Natural killer cell treated with Interleukin-12 subunit alpha and Interleukin-12 subunit beta and Interleukin-15 and Interleukin-18, amount 100 ng/mL, for 72 hours (primary cell): Measurements from ENCODE around the gene GJC1. TPM values are rescaled to one million over a fixed set of nuclear protein-coding genes. Genes with fewer than 3 reads are reported as not detected.

ENCODE experiments used
- ATAC-seq, 2 donors: fragments of 150-1000 bp; cut with Tn5 transposase in 1 of 2; sonication (Bioruptor Pico), chemical (Tn5 transposase) in 1 of 2; 2 replicates each; pipeline ENCODE4 v1.10.0; 2021
- DNase-seq: peaks from one replicate; pipeline ENCODE4 v3.0.0; 2022; ENCODE audit warnings: low spot score
- H3K27ac Mint-ChIP-seq, 2 donors: 1 replicate in 1 of 2; 2 replicates in 1 of 2; pipeline ENCODE4 v1.8.0; 2022; ENCODE audit warnings: mixed read lengths in 2 of 2, mild to moderate bottlenecking in 1 of 2, moderate library complexity in 1 of 2
- H3K27me3 Mint-ChIP-seq, 2 donors: 1 replicate in 1 of 2; 2 replicates in 1 of 2; pipeline ENCODE4 v1.8.0; 2022; ENCODE audit warnings: mixed read lengths in 2 of 2
- H3K36me3 Mint-ChIP-seq: one replicate; pipeline ENCODE4 v1.8.0; 2022; ENCODE audit warnings: mixed read lengths
- H3K4me1 Mint-ChIP-seq, 2 donors: 1 replicate in 1 of 2; 2 replicates in 1 of 2; pipeline ENCODE4 v1.8.0; 2022; ENCODE audit warnings: low read depth in 2 of 2, mixed read lengths in 2 of 2, mild to moderate bottlenecking in 1 of 2
- H3K4me3 Mint-ChIP-seq: one replicate; pipeline ENCODE4 v1.8.0; 2022; ENCODE audit warnings: mixed read lengths
- H3K9me3 Mint-ChIP-seq: 2 replicates; pipeline ENCODE4 v1.8.0; 2022; ENCODE audit warnings: mixed read lengths
- total RNA-seq, 2 donors: library from RNA; stranded (reverse); gene quantifications; one replicate each; pipeline ENCODE4 v1.2.3, GENCODE V29; 2022

The GJC1 gene
- total RNA-seq, 2 donors from 2014 or later, result 1.4 to 2.5 TPM

DNA sequence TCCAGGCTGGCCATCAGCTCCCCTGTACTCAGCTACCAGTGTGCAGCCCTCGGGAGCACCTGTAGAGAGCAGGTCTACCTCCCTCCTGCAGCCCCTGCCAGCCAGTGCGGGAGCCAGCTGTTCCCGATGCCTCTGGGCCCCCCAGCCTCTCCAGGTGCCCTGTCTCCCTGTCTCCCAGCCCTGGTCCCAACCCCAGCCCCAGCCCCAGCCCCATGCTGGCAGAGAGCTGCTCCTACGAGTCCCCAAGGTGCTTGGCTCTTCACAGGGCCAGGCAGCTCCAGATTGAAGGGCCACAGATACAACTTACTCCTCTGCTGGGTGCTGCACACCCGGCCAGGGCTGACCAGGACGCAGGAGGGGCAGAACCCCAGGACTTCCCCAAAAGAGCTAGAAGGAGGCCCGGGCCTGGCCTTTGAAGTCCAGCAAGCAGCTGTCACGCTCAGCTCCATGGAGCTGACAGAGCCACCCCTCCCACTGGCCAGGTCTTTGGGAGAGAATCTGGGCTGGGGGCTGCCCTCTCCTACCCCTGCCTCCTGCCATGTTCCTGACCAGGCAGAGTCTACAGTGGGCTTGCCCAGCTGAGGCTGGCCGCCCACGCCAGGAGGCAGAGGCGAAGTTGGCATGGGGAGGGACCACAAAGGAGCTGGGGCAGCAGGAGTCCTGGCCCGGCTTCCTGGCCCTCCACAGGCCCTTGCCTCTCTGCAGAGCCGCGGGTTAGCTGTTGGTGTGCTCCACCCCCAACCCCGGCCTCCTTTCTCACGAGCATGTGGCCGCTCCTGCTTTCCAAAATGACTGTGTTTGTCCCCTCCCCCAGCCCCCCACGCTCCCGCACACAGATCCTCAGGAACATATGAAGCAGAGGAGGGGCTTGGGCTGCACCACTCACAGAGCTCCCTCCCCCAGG, 80.8 kb downstream of the GJC1 start:
- ATAC-seq, result peak in 1 of 2 donors; percentile 22
- no peaks in the 10 kb centered on the region for H3K9me3 Mint-ChIP-seq

More for the DNA sequence above, 80.8 kb downstream of the GJC1 start:
- Mint-ChIP-seq H3K27me3 (no peaks in the 10 kb centered on the region), H3K36me3 (no peaks in the 10 kb centered on the region), H3K4me3 (no peak overlapping the region), H3K27ac (no peak overlapping the region), H3K4me1 (no peaks in the 10 kb centered on the region)
- no peak for DNase-seq

Other genes with a start within 250 kb of the GJC1 start
- under 1 TPM in 1 of 2 donors, not detected in 1; 0.17 TPM for gene MEIOC, start 173.8 kb downstream of the GJC1 start, total RNA-seq
- gene CCDC43, start 140.5 kb downstream of the GJC1 start, total RNA-seq, result 10 to 100 TPM; 27.6 to 36.0 TPM
- 10 to 100 TPM; 18.0 to 48.1 TPM for gene DBF4B, start 121.6 kb downstream of the GJC1 start, total RNA-seq
- under 1 TPM; 0.31 to 0.53 TPM for gene ADAM11, start 71.3 kb downstream of the GJC1 start, total RNA-seq
- not detected for gene HIGD1B, start 17.6 kb upstream of the GJC1 start, total RNA-seq
- 100 to 1,000 TPM; 192 to 232 TPM for gene EFTUD2, start 69.2 kb upstream of the GJC1 start, total RNA-seq
- gene GFAP, start 85.2 kb upstream of the GJC1 start, total RNA-seq, result not detected
- 100 to 1,000 TPM in 1 of 2 donors, 10 to 100 TPM in 1; 26.5 to 100 TPM for gene KIF18B, start 117.5 kb upstream of the GJC1 start, total RNA-seq
- gene C1QL1, start 138.0 kb upstream of the GJC1 start, total RNA-seq, result not detected
- 10 to 100 TPM; 17.9 to 36.4 TPM for gene DCAKD, start 221.3 kb upstream of the GJC1 start, total RNA-seq
- gene NMT1, start 231.0 kb upstream of the GJC1 start, total RNA-seq, result 100 to 1,000 TPM; 147 to 161 TPM